Smooth muscle cell of trachea (primary cell): ENCODE results near the gene TBL3. TPM values are rescaled to one million over a fixed set of nuclear protein-coding genes. Genes with fewer than 3 reads are reported as not detected.

ENCODE experiments used
- total RNA-seq: library from RNA; depleted of rRNA; stranded (reverse); fragments of >200 nt; gene quantifications from 2 replicates; pipeline ENCODE4 v1.2.1, GENCODE V29; 2014

TBL3 gene
- total RNA-seq = 40.2 and 56.6 TPM in 2 replicates

DNA sequence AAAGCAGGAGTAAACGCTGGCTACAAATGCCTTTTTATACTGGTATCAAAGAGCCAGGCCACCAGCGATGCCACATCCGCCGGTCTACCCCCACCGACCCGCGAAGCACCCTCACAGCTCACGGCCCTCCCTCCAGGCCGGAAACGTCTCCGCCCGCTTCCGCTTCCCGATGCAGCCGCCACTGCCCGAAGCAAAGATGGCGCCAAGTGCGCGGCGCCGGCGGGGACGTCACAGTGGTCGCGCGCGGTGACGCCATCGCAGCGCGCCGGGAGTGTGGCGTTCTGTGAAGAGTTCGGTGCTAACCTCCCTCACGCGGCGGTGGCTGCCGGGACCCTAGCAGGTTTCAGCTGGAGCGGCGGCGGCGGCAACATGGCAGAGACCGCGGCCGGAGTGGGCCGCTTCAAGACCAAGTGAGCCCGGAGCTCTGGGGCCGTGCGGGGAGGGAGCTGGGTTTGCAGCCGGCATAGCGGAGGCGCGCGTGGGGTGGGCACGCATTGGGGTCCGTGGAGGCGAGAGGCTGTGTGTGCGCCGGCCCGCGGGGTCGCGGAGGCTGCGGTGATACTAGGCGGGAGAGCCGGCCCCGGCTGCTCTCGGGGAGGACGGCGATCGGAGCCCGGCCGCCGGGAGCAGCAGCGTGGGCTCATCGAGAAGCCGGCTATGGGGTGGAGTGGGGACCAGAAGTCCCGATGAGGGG, at the start of gene TBL3:
TSS of gene TBL3 (plus strand) at position 258 of the 694 bp plus-strand sequence. CDS start at position 370, 112 bp downstream.

DNA sequence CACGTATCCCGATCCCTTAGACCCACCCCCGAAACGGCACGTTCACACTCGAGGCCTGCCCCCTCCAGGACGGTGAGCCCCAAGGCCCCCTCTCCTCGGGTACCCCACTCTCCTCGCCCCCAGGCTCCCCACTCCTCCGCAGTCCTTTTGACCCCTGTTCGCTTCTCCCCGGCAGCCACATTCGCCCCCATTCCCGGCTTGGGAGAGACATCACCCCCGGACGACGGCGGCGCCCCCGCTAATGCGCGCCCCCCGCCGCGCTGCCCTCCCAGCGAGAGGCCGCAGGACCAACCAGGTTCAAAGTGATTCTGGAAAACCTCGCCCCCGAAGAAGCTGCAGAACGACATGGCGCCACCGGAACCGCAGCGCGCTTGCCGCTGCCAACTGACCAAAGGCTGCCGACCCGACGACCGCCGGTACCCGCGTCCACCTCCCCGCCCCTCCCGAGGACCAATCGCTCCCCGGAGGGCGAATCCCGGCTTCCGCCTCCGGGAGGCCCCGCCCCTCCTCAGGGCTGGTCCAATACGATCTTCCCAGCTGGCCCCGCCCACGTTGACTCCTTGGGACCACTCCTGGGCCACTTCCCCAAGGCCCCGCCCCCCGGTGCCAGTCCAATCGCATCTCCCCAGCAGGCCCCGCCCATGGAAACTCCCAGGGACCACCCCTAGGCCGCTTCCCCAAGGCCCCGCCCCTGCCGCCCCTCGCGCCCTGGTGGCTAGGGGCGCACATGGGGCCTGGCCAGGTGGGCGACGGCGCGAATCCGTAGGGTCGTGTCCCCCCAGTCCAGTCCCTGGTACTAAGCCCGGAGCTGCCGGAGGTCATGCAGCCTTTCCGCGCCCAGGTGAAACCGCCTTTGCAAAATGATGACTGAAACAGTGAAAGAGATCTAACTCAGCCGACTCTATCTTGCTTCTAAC, 28.8 kb upstream of the TBL3 start, which contains the start of gene MSRB1:
TSS of gene MSRB1 (minus strand) at position 390 of the 917 bp plus-strand sequence. CDS start at position 347, 43 bp downstream.

DNA sequence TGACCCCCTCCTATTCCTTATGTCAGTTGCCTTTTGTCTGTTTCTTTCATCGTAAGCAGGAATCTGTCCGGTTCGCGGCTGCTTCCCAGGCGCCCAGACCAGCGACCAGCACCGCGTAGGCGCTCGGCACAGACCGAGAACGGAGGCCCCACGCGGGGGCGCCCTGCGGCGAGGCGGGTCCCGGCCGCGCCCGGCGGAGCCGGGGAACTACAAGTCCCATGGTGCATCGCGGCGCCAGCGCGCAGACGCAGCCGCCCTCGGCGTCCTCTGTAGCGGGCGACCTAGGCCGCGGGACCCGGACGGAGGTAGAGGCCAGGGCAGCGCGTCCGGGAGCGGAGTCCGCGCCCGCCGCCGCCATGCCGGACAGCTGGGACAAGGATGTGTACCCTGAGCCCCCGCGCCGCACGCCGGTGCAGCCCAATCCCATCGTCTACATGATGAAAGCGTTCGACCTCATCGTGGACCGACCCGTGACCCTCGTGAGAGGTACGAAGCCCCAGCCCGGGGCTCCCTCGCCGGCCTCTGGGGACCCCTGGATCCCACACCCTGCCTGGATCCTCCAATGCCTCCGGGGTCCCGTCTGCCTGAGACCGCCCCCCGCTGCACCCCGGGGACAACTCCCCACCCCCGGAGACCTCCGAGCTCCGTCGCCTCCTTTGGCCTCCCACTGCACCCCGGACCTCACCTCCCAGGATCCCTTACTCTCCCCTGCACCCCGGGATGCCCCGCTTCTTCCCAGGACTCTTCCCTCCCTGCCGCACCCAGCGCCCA, 12.4 kb upstream of the TBL3 start, which contains the start of gene NDUFB10:
TSS of gene NDUFB10 (plus strand) at position 270 of the 771 bp plus-strand sequence. CDS start at position 357, 87 bp downstream.

DNA sequence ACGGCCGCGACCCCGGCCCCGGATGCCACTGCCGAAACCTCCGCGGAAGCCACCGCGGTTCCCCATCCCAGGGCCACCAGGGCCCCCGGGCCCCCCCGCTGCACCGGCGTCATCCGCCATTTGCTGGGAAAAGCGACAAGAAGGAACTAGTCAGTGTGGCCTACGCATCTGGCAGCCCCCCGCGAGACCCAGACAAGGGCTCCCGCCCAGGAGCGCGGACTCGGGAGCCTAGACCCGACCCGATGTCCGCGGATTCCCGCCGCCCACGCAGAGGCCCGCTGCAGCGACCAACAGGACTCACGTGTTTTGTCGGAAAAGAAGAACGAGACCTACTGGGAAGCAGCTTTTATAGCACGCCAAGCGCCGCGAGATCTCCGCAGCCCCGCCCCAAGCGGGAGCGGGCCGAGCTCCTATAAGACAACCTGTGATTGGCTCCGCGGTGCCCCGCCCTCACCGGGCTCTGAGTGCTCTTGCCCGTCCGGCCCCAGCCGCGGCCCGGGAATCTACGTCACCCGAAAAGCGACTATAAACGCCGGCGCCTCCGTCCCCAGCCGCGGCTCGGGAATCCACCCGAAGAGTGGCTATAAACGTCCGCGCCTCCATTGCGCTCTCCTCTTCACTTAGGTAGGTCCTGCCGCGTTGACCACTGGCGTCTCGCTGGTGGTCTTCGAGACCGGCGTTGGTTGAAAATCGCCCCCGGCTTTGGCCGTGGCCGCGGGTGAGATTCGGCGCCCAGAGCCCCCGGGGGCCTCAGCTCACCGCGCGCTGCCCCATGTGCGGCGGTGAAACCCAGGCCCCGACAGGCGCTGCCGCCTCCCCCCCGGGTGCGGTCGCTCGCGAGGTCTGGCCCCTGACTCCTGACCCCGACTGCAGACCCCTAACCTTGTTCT, 7.1 kb upstream of the TBL3 start, which contains the start of gene RPS2:
TSS of gene RPS2 (minus strand) at position 321 of the 890 bp plus-strand sequence. CDS start at position 120, 201 bp downstream.

DNA sequence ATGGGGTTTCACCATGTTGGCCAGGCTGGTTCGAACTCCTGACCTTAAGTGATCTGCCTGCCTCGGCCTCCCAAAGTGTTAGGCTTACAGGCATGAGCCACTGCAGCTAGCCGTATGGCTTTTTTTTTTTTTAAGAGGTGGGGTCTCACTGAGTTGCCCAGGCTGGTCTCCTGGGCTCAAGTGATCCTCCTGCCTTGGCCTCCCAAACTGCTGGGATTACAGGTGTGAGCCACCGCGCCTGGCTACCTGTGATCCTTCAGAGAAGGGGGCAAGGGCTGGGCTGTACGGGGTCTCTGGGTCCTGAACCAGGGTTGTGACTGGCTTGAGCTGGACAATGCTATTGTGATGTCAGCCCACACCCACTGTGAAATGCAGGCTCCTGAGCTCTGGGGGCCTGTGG, 5.4 kb upstream of the TBL3 start, which contains the start of gene RNF151:
TSS of gene RNF151 (plus strand) at position 397 of the 400 bp plus-strand sequence. CDS start 26 bp downstream, outside the sequence.

DNA sequence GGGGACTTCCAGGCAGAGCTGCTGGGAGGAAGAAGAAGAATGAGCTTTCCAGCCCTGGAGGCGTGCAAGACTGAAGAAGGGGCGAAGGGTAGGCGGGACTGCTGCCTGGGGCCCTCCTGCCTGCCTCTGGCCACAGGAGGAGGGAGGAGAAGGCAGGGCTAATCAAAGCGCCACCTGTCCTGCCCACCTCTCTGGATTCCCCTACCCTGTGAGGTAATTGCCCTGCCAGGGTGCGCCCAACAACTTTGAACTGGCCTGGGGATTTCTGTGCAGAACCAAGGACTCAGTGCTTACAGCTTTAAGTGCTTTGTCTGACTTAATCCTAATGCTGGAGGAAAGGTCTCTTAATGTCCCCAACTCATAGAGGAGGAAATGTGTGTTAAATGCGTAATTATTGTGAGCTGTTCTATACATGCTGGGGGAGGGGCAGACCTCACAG, 9.6 kb downstream of the TBL3 start, which contains the start of gene NOXO1:
TSS of gene NOXO1 (minus strand) at position 72 of the 439 bp plus-strand sequence. CDS start 290 bp downstream, outside the sequence.

DNA sequence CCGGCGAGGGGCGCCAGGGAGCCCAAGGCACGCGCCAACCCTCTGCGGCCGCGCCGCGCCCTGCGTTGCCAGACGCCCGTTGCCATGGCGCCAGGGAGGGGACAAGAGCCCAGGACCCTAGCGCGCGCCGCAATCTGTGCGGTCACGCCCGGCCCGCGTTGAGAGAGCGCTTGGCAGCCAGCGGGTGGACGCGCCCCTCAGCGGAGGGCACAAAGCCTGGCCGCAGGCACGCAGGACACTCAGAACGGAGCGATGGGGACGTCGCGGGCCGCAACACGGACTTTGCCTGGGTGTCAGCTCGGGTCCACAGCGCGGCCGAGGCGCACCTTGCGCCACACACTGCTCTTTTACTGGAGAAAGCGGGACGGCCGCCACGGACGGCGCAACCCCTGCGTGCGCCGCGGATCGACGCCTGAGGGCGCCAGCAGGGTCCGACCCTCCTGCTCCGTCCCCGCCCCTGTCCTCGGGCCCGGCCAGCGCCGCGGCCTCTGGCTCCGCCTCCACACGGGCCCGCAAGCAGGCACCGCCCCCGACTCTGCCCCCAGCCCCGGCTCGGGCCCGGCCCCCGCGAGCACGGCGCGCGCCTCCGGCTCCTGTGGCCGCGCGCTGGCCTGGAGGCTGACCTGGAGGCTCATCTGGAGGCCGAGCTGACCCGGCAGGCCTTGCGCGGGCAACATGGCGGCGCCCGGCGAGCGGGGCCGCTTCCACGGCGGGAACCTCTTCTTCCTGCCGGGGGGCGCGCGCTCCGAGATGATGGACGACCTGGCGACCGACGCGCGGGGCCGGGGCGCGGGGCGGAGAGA, 11.9 kb downstream of the TBL3 start, which contains the start of gene GFER:
TSS of gene GFER (plus strand) at position 650 of the 803 bp plus-strand sequence. CDS start at position 676, 26 bp downstream.

DNA sequence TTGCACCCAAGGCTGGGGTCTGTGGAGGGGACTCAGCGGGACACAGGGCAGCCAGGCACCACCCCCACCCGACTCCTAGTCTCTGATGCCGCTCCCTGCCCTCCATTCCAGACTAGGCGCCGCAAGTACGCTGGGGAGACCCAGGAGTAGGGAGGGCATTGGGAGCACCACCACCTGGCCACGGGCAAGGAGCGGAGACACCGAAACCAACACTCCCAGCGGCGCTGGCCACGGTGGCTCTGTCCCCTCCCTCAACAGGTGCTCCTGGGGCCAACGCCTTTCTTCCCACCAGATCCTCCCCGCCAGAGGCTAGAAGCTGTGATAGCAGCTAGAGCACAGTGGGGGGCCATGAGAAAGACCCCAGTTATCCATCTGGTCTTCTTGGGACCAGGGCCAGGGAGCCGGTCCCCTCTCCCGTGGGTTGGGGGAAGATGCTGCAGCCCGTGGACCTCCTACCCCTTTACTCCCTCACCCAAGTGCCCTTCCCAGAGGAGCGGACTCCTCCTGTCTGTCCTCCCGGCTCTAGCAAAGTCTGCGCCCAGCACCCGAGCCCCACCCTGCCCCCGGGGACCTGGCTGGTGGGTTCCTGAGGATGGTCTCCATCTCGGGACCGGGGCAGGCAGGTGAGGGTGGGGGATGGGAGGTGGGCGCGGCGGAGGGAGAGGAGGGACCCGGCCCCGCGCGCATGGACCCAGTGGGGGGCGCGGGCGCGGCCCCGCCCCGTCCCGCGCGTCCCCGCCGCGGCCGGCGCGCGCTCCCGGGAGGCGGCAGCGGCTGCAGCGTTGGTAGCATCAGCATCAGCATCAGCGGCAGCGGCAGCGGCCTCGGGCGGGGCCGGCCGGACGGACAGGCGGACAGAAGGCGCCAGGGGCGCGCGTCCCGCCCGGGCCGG, 17.6 kb downstream of the TBL3 start, which contains the start of gene SYNGR3:
TSS of gene SYNGR3 (plus strand) at position 762 of the 892 bp plus-strand sequence. CDS start 133 bp downstream, outside the sequence.

DNA sequence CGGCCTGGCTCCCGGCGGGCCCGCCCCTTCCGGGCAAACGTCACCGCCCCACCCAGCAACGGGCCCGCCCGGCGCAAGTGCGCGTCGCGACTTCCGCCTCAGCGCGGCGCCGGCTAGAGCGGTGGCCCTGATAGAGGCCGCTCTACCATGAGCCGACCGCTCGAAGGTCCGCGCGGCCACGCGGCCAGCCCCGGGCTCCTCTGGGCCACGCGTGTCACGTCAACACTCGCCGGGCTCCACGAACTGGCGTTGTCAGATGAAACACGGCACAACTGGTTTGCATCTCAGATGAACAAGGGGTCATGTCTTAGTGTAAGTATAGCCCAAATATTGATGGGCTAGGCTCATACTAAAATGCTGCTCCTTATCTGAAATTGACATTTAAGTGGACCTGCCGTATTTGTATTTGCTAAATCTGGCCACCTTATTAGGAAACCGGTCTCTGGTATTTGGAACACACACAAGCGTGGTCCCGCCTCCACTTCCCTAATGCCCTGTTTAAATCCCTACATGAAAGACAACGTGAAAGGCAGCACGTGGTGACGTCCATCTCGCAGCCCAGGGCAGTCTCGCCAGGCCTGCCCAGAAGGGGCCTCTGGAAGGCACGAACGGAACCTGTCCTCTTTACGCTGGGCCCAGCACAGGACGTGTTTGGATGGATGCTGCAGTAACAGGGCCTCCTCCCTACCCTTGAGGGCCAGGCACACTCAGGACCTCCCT, 38.1 kb downstream of the TBL3 start, which contains the start of gene ZNF598:
TSS of gene ZNF598 (minus strand) at position 31 of the 720 bp plus-strand sequence.

DNA sequence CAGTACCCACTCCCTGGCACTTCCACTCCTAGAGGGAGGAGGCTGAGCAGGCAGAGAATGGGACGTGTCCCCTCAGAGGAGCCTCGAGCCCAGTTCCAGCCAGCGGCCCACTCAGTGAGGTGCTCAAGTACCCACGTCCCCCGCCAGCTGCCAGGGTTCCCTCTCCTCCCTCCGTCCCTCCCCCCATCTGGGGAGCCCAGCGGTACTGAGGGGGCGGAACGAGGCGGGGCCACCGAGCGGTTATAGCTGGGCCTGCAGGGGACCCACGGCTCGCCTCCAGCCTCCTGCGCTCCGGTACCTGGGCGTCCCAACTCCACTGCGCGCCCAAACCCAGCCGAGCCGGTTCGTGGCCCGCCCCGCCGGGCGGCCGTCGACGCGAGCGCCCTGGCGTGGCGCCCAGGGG, 47.7 kb downstream of the TBL3 start, which contains the start of gene NPW:
TSS of gene NPW (plus strand) at position 268 of the 403 bp plus-strand sequence.

DNA sequence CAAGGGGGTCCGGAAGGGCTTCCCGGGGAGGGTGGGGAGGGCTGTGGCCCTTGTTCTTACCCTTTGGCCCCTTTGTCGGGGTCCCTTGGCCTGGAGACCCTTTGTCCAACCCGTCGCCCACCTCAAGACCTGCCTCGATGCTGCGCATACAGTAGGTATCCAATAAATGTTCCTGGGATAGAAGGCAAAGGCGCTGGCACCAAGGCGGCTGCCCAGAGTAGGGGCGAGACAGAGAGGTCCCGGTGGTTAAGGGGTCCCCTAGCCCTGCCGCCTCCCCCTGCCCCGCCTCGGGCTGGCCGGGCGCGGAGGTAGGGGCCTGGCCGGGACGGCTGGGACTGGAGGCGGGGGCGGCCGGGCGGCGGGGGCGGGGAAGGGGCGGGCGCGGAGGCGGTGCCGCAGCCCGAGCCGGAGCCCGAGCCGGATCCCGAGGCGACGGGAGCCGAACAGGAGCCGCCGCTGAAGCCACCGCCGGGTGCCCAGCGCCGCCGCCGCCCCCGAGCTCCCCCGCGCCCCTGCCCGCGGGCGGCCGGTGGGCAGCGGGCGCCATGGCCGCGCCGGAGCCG, 54.7 kb downstream of the TBL3 start, which contains the start of gene NHERF2:
TSS of gene NHERF2 (plus strand) at position 442 of the 563 bp plus-strand sequence. CDS start at position 546, 104 bp downstream.

Other genes with a start within 250 kb of the TBL3 start
- gene NME3, start 200.5 kb upstream of the TBL3 start, total RNA-seq = 47.7 and 66.5 TPM in 2 replicates
- gene EME2, start 199.2 kb upstream of the TBL3 start, total RNA-seq = 13.5 and 18.0 TPM in 2 replicates
- 73.8 and 84.8 TPM in 2 replicates for gene MRPS34, start 198.9 kb upstream of the TBL3 start, total RNA-seq
- 31.3 and 42.3 TPM in 2 replicates for gene SPSB3, start 189.5 kb upstream of the TBL3 start, total RNA-seq
- gene NUBP2, start 189.1 kb upstream of the TBL3 start, total RNA-seq = 70.0 and 90.2 TPM in 2 replicates
- gene IGFALS, start 178.3 kb upstream of the TBL3 start, total RNA-seq = under 0.01 and 0.15 TPM in 2 replicates
- 25.9 and 33.9 TPM in 2 replicates for gene HAGH, start 145.2 kb upstream of the TBL3 start, total RNA-seq
- 82.9 and 96.4 TPM in 2 replicates for gene FAHD1, start 144.8 kb upstream of the TBL3 start, total RNA-seq
- gene MEIOB, start 99.9 kb upstream of the TBL3 start, total RNA-seq = 0.15 and 0.33 TPM in 2 replicates
- not detected in 2 replicates for gene HS3ST6, start 53.6 kb upstream of the TBL3 start, total RNA-seq
- gene MSRB1, start 28.9 kb upstream of the TBL3 start, total RNA-seq = 6.1 TPM in 2 replicates
- gene RPL3L, start 17.4 kb upstream of the TBL3 start, total RNA-seq = not detected in 2 replicates
- 139 and 192 TPM in 2 replicates for gene NDUFB10, start 12.5 kb upstream of the TBL3 start, total RNA-seq
- gene RPS2, start 7.2 kb upstream of the TBL3 start, total RNA-seq = 1,747 and 2,610 TPM in 2 replicates
- gene RNF151, start 5.2 kb upstream of the TBL3 start, total RNA-seq = not detected in 2 replicates
- gene NOXO1, start 9.4 kb downstream of the TBL3 start, total RNA-seq = 0.15 TPM in 1 of 2 replicates, not detected in the other
- gene GFER, start 12.1 kb downstream of the TBL3 start, total RNA-seq = 14.7 and 17.7 TPM in 2 replicates
- gene SYNGR3, start 17.9 kb downstream of the TBL3 start, total RNA-seq = 4.8 and 9.4 TPM in 2 replicates
- gene ZNF598, start 37.8 kb downstream of the TBL3 start, total RNA-seq = 27.3 and 27.5 TPM in 2 replicates
- 0.29 and 2.5 TPM in 2 replicates for gene NPW, start 47.7 kb downstream of the TBL3 start, total RNA-seq
- gene NHERF2, start 54.8 kb downstream of the TBL3 start, total RNA-seq = 30.5 and 60.4 TPM in 2 replicates
- gene NTHL1, start 75.8 kb downstream of the TBL3 start, total RNA-seq = 26.6 and 27.8 TPM in 2 replicates
- 70.5 and 85.2 TPM in 2 replicates for gene TSC2, start 75.9 kb downstream of the TBL3 start, total RNA-seq
- gene PKD1, start 163.8 kb downstream of the TBL3 start, total RNA-seq = 184 and 227 TPM in 2 replicates
- 1.2 and 2.9 TPM in 2 replicates for gene RAB26, start 176.6 kb downstream of the TBL3 start, total RNA-seq
- gene TRAF7, start 183.7 kb downstream of the TBL3 start, total RNA-seq = 59.2 and 92.1 TPM in 2 replicates
- under 0.01 and 2.0 TPM in 2 replicates for gene CASKIN1, start 224.6 kb downstream of the TBL3 start, total RNA-seq
- gene MLST8, start 233.4 kb downstream of the TBL3 start, total RNA-seq = 30.8 and 33.6 TPM in 2 replicates
- 0.58 and 0.99 TPM in 2 replicates for gene BRICD5, start 238.8 kb downstream of the TBL3 start, total RNA-seq
- gene PGP, start 242.8 kb downstream of the TBL3 start, total RNA-seq = 7.4 and 10.6 TPM in 2 replicates